ENCODE results near the gene SGPP1.

The SGPP1 gene

DNA sequence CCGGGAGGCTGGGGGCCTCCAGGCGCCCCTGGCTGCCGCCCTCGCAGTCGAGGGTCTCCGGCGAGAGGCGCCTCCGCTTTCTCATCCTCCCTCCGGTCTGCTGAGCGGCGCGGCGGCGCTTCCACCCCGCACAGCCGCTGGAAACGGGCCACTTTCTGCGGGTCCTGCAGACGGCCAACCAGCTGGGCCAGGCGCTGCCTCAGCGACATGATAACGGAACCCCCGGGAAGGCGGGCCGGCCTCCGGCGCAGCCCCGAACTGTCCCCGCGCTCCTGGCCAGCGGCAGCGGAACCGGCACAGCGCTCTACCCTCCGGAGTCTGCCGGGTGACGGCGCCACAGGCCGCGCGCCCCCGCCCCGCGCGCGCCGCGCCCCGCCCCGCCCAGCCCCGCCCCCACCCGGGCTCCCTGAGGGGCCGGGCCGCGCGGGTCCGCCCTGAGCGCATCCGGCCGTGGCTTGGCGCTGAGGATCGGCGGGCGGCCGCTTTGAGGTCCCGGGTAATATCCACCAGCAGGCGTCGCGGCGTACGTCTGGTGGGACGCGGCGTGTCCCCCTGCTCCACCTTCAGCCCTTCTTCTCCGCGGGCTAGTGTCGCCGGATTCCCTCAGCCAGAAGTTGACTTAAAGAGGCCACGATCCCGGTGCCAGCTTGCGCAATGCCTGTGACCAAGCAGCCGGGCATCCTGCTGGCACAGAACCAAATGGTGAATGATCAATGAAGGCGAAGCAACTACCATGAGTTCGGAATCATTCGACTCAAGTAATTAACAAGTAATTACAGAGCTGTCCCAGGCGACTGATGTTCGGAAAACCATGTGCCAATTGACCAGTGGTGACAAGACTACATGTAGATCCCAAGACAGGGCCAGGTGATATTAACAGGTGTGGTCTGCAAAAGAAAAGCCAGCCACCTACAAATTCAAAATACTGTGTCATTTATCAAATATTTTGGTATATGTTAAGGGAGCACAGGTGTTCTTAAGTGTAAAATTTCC is at the start of gene SGPP1:
Gene SGPP1 (minus strand): TSS at position 330 of the 993 bp plus-strand sequence. CDS start 121 bp downstream, at position 209.
- CTCF ChIA-PET = interaction anchor here (0.6 kb wide), 1 partner anchor 87 kb away, joined by 5 read pairs; no protein-coding TSS in a partner anchor

GRCh38 chr14:63777024-63777423 is 49.2 kb upstream of the SGPP1 start:
- DNase-seq (ENCODE audit: low spot score) = peak; percentile 47
- ChIA-PET CTCF (interaction anchor here (0.8 kb wide), 1 partner anchor 469 kb away, joined by 4 read pairs; no protein-coding TSS in a partner anchor), POLR2A (ENCODE audit: low non-redundant PET) (no interaction called here)
- TF ChIP-seq, protein P1, sequence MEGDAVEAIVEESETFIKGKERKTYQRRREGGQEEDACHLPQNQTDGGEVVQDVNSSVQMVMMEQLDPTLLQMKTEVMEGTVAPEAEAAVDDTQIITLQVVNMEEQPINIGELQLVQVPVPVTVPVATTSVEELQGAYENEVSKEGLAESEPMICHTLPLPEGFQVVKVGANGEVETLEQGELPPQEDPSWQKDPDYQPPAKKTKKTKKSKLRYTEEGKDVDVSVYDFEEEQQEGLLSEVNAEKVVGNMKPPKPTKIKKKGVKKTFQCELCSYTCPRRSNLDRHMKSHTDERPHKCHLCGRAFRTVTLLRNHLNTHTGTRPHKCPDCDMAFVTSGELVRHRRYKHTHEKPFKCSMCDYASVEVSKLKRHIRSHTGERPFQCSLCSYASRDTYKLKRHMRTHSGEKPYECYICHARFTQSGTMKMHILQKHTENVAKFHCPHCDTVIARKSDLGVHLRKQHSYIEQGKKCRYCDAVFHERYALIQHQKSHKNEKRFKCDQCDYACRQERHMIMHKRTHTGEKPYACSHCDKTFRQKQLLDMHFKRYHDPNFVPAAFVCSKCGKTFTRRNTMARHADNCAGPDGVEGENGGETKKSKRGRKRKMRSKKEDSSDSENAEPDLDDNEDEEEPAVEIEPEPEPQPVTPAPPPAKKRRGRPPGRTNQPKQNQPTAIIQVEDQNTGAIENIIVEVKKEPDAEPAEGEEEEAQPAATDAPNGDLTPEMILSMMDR (conservative IDR thresholded peaks at IDR 0.05; ENCODE audit: low read depth) = no peak
- peak overlapping the region; percentile 48; the same call in 1 of the 2 replicates for H3K27ac ChIP-seq

More for the DNA sequence above, at the start of gene SGPP1:
- peak within 1 kb of the TSS; percentile 81 for H3K27ac ChIP-seq
- POLR2A ChIA-PET (ENCODE audit: low non-redundant PET) = no interaction called here
- TF ChIP-seq, protein P1 (conservative IDR thresholded peaks at IDR 0.05; ENCODE audit: low read depth) = peak; percentile 36; the same call in 1 of the 2 replicates
- peak; percentile 75 for DNase-seq (ENCODE audit: low spot score)

- DNase-seq (ENCODE audit: low spot score) = peak; percentile 33
- H3K27ac ChIP-seq = peak overlapping the region; percentile 68
- TF ChIP-seq, protein P1 (conservative IDR thresholded peaks at IDR 0.05; ENCODE audit: low read depth) = no peak
- ChIA-PET CTCF (no interaction called here), POLR2A (ENCODE audit: low non-redundant PET) (interaction anchor here (0.7 kb wide), 1 partner anchor 282 kb away, joined by 3 read pairs; no protein-coding TSS in a partner anchor)
Observed at GRCh38 chr14:63773504-63773903, 45.6 kb upstream of the SGPP1 start.

- TF ChIP-seq, protein P1 (conservative IDR thresholded peaks at IDR 0.05; ENCODE audit: low read depth) = peak; percentile 59
- H3K27ac ChIP-seq = no peak overlapping the region
- peak; percentile 30 for DNase-seq (ENCODE audit: low spot score)
- POLR2A ChIA-PET (ENCODE audit: low non-redundant PET) = no interaction called here
- CTCF ChIA-PET = interaction anchor here (0.5 to 1.1 kb wide), 7 partner anchors 10 to 730 kb away, joined by 3 to 7 read pairs (median 3); no protein-coding TSS in a partner anchor
Observed at GRCh38 chr14:63770187-63770807, 42.4 kb upstream of the SGPP1 start.

GRCh38 chr14:63766611-63767010 is 38.7 kb upstream of the SGPP1 start:
- H3K27ac ChIP-seq = no peak overlapping the region
- TF ChIP-seq, protein P1 (conservative IDR thresholded peaks at IDR 0.05; ENCODE audit: low read depth) = no peak
- ChIA-PET CTCF (no interaction called here), POLR2A (ENCODE audit: low non-redundant PET) (no interaction called here)
- DNase-seq (ENCODE audit: low spot score) = no peak

DNA sequence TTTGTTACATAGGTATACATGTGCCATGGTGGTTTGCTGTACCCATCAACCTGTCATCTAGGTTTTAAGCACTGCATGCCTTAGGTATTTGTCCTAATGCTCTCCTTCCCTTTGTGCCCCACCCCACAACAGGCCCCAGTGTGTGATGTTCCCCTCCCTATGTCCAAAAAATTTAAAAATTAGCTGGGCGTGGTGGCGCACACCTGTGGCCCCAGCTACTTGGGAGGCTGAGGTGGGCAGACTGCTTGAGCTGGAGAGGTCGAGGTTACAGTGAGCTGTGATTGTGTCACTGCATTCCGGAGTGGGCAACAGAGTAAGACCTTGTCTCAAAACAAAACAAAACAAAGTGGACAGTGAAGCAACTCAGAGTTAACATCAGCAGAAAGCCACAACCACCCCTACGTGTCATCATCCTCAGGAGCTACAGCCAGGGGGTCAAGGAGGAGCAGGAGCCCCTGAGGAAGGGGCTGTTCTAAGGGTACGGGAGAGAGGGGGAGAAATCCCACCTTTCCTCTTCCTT is 36.8 kb upstream of the SGPP1 start:
- H3K27ac ChIP-seq = no peak overlapping the region
- TF ChIP-seq, protein P1 (conservative IDR thresholded peaks at IDR 0.05; ENCODE audit: low read depth) = no peak
- ChIA-PET POLR2A (ENCODE audit: low non-redundant PET) (no interaction called here), CTCF (no interaction called here)
- no peak for DNase-seq (ENCODE audit: low spot score)
